OCI-LY3 (cell line): ENCODE measurements around the gene SCAI.
"Not testable (repeated sequence)": the region's sequence is repeated elsewhere in the genome, so short reads cannot be mapped to it uniquely, and the experiment has no call there.

ENCODE experiments used
- CTCF ChIP-seq: fragments of 200-600, 300-600 bp; sonication (generic); IDR thresholded peaks from 2 replicates; pipeline ENCODE4 v1.5.1; 2014; ENCODE audit warnings: antibody characterized with exemption, low read length, low read depth
- EZH2phosphoT487 ChIP-seq: fragments of 200-600 bp; shearing (Covaris generic); IDR thresholded peaks from 2 replicates; pipeline ENCODE4 v1.6.1; 2018; ENCODE audit warnings: antibody characterized with exemption, mixed run types, low read depth

- not testable (repeated sequence) for TF ChIP-seq CTCF, EZH2phosphoT487
These were observed 127.7 kb downstream of the SCAI start for GRCh38 chr9:125015655-125016054.
